GM18526 (cell line): ENCODE measurements around the gene CRACR2B.

Source experiments
- POLR2A ChIP-seq: IDR thresholded peaks from 3 replicates; pipeline ENCODE4 v1.6.1; 2011; ENCODE audit not compliant: insufficient read length; ENCODE audit errors: extremely low read depth

Gene CRACR2B

GRCh38 chr11:813456-814096 lies 14.1 kb upstream of the CRACR2B start:
- TF ChIP-seq POLR2A: peak; percentile 39

- TF ChIP-seq POLR2A: no peak
These were observed 11.9 kb upstream of the CRACR2B start for GRCh38 chr11:815675-816432.

GRCh38 chr11:816433-816779 lies 11.3 kb upstream of the CRACR2B start:
- no peak for TF ChIP-seq POLR2A

GRCh38 chr11:818396-819128 lies 9.2 kb upstream of the CRACR2B start, which contains the start of gene PNPLA2:
TSS of gene PNPLA2 (plus strand) at chr11:818914. CDS start at chr11:819719, 805 bp downstream.
- TF ChIP-seq POLR2A: no peak

GRCh38 chr11:819129-819931 lies 8.4 kb upstream of the CRACR2B start:
- peak; percentile 93 for TF ChIP-seq POLR2A

GRCh38 chr11:819943-820649 lies 7.6 kb upstream of the CRACR2B start:
- no peak for TF ChIP-seq POLR2A

- TF ChIP-seq POLR2A: no peak
These were observed 6.8 kb upstream of the CRACR2B start for GRCh38 chr11:820655-821511.

- TF ChIP-seq POLR2A: no peak
These were observed 6.0 kb upstream of the CRACR2B start for GRCh38 chr11:821512-822371.

- TF ChIP-seq POLR2A: no peak
These were observed 4.1 kb upstream of the CRACR2B start for GRCh38 chr11:823441-824291.

- no peak for TF ChIP-seq POLR2A
These were observed 3.3 kb upstream of the CRACR2B start for GRCh38 chr11:824292-824880.

GRCh38 chr11:824942-825341 lies 2.8 kb upstream of the CRACR2B start:
- TF ChIP-seq POLR2A: no peak

- no peak for TF ChIP-seq POLR2A
These were observed 2.1 kb upstream of the CRACR2B start for GRCh38 chr11:825366-826226.
